HG03064 (cell line): ENCODE measurements around the gene USP6NL.

Source experiments
- ATAC-seq: cut with Tn5 transposase; IDR thresholded peaks from one replicate; pipeline ENCODE4 v1.9.1; 2021; ENCODE audit warnings: low read depth; ENCODE audit not compliant: unreplicated experiment

The USP6NL gene

GRCh38 chr10:11431216-11431555 lies 180.3 kb downstream of the USP6NL start:
- ATAC-seq = no peak

GRCh38 chr10:11430421-11431215 lies 180.8 kb downstream of the USP6NL start:
- no peak for ATAC-seq

GRCh38 chr10:11429439-11430052 lies 181.9 kb downstream of the USP6NL start:
- no peak for ATAC-seq

- ATAC-seq = no peak
Observed at GRCh38 chr10:11425676-11426075, 185.8 kb downstream of the USP6NL start.

- no peak for ATAC-seq
Observed at GRCh38 chr10:11425296-11425610, 186.2 kb downstream of the USP6NL start.

GRCh38 chr10:11424456-11425295 lies 186.8 kb downstream of the USP6NL start:
- ATAC-seq = no peak

GRCh38 chr10:11416974-11417373 lies 194.5 kb downstream of the USP6NL start:
- ATAC-seq = no peak

GRCh38 chr10:11415095-11415494 lies 196.4 kb downstream of the USP6NL start:
- no peak for ATAC-seq

GRCh38 chr10:11414314-11415038 lies 197.0 kb downstream of the USP6NL start:
- no peak for ATAC-seq

GRCh38 chr10:11411926-11412545 lies 199.4 kb downstream of the USP6NL start:
- no peak for ATAC-seq

GRCh38 chr10:11409357-11409756 lies 202.1 kb downstream of the USP6NL start:
- ATAC-seq = no peak

GRCh38 chr10:11407939-11408338 lies 203.5 kb downstream of the USP6NL start:
- no peak for ATAC-seq

GRCh38 chr10:11406746-11407145 lies 204.7 kb downstream of the USP6NL start:
- no peak for ATAC-seq

- ATAC-seq = no peak
Observed at GRCh38 chr10:11404901-11405300, 206.5 kb downstream of the USP6NL start.
